ENCODE results near the gene NCKAP5. TPM values are rescaled to one million over a fixed set of nuclear protein-coding genes. Genes with fewer than 3 reads are reported as not detected.

The NCKAP5 gene
- total and polyA plus RNA-seq, 8 donors, result 4.0 to 22.1 (median 14.4) TPM

GRCh38 chr2:133371286-133371685, 197.0 kb downstream of the NCKAP5 start:
- ATAC-seq (no peak), DNase-seq (no peak)
- TF ChIP-seq, protein P1, sequence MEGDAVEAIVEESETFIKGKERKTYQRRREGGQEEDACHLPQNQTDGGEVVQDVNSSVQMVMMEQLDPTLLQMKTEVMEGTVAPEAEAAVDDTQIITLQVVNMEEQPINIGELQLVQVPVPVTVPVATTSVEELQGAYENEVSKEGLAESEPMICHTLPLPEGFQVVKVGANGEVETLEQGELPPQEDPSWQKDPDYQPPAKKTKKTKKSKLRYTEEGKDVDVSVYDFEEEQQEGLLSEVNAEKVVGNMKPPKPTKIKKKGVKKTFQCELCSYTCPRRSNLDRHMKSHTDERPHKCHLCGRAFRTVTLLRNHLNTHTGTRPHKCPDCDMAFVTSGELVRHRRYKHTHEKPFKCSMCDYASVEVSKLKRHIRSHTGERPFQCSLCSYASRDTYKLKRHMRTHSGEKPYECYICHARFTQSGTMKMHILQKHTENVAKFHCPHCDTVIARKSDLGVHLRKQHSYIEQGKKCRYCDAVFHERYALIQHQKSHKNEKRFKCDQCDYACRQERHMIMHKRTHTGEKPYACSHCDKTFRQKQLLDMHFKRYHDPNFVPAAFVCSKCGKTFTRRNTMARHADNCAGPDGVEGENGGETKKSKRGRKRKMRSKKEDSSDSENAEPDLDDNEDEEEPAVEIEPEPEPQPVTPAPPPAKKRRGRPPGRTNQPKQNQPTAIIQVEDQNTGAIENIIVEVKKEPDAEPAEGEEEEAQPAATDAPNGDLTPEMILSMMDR (IDR thresholded peaks at IDR 0.05), result no peak
- peaks cover 0 to 2% of the 10 kb centered on the region in 2 donors for H3K9me3 ChIP-seq
- H3K4me3 ChIP-seq, result no peak overlapping the region
- no peak overlapping the region for H3K27ac ChIP-seq
- H3K27me3 ChIP-seq, result no peaks in the 10 kb centered on the region
- H3K36me3 ChIP-seq, result no peaks in the 10 kb centered on the region
- intact Hi-C loops (cut with DNase I), result no loop called here
- H3K4me1 ChIP-seq, result no peaks in the 10 kb centered on the region

- ATAC-seq, result no peak
- TF ChIP-seq, protein P1 (IDR thresholded peaks at IDR 0.05), result no peak
- DNase-seq, result no peak
Measured at GRCh38 chr2:133369901-133370658, 198.2 kb downstream of the NCKAP5 start.

GRCh38 chr2:133365117-133365516, 203.1 kb downstream of the NCKAP5 start:
- no peaks in the 10 kb centered on the region for H3K4me1 ChIP-seq
- TF ChIP-seq, protein P1 (IDR thresholded peaks at IDR 0.05), result no peak
- no peaks in the 10 kb centered on the region for H3K36me3 ChIP-seq
- no peak overlapping the region for H3K27ac ChIP-seq
- DNase-seq, result no peak
- no peaks in the 10 kb centered on the region for H3K27me3 ChIP-seq
- ATAC-seq, result no peak
- no peak overlapping the region for H3K4me3 ChIP-seq
- intact Hi-C loops (cut with DNase I), result no loop called here
- no peaks in the 10 kb centered on the region for H3K9me3 ChIP-seq

More at GRCh38 chr2:133369901-133370658, 198.2 kb downstream of the NCKAP5 start:
- Histone ChIP-seq H3K4me1 (no peaks in the 10 kb centered on the region), H3K27me3 (no peaks in the 10 kb centered on the region), H3K36me3 (no peaks in the 10 kb centered on the region), H3K9me3 (no peaks in the 10 kb centered on the region), H3K4me3 (no peak overlapping the region), H3K27ac (no peak overlapping the region)
- intact Hi-C loops (cut with DNase I), result no loop called here

DNA sequence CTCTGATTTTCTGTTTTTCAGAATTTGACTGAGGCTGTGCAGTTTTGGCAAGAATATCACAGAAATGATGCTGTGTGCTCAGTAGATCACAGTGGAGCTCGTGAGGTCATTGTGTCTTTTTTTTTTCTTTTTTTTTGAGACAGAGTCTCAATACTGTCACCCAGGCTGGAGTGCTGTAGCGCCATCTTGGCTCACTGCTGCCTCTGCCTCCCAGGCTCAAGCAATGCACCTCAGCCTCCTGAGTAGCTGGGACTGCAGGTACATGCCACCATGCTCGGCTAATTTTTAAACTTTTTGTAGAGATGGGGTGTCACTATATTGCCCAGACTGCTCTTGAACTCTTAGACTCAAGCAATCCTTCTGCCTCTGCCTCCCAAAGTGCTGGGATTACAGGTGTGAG, 203.6 kb downstream of the NCKAP5 start:
- Histone ChIP-seq H3K4me1 (no peaks in the 10 kb centered on the region), H3K27me3 (no peaks in the 10 kb centered on the region), H3K4me3 (no peak overlapping the region), H3K9me3 (no peaks in the 10 kb centered on the region), H3K36me3 (no peaks in the 10 kb centered on the region), H3K27ac (no peak overlapping the region)
- DNase-seq, result no peak
- no peak for ATAC-seq
- intact Hi-C loops (cut with DNase I), result no loop called here
- TF ChIP-seq, protein P1 (IDR thresholded peaks at IDR 0.05), result no peak

DNA sequence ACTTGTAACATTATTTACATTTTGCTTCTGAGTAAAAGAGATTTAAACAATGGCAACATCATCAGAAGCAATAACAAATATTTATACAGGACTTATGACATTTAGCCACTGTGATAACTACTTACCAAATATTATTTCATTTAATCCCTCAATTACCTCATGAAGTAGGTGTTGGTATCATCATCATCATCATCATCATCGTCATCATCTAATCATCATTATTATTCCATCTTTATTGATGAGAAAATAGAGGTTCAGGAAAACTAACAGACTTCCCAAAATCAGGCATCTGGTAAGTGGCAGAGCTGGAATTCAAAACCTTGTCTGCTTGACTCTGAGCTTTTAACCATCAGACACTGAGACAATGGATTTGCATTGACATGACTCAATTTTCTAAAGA, 204.4 kb downstream of the NCKAP5 start:
- TF ChIP-seq, protein P1 (IDR thresholded peaks at IDR 0.05), result no peak
- H3K27ac ChIP-seq, result no peak overlapping the region
- H3K36me3 ChIP-seq, result no peaks in the 10 kb centered on the region
- no peaks in the 10 kb centered on the region for H3K27me3 ChIP-seq
- intact Hi-C loops (cut with DNase I), result no loop called here
- H3K9me3 ChIP-seq, result no peaks in the 10 kb centered on the region
- DNase-seq, result no peak
- no peaks in the 10 kb centered on the region for H3K4me1 ChIP-seq
- no peak overlapping the region for H3K4me3 ChIP-seq
- no peak for ATAC-seq
